GM19193 (cell line): ENCODE results near the gene SPATA12.

ENCODE experiments used
- POLR2A ChIP-seq: IDR thresholded peaks from 4 replicates; pipeline ENCODE4 v1.6.1; 2011; ENCODE audit not compliant: insufficient read depth, insufficient read length; ENCODE audit errors: extremely low read depth

Gene SPATA12

DNA sequence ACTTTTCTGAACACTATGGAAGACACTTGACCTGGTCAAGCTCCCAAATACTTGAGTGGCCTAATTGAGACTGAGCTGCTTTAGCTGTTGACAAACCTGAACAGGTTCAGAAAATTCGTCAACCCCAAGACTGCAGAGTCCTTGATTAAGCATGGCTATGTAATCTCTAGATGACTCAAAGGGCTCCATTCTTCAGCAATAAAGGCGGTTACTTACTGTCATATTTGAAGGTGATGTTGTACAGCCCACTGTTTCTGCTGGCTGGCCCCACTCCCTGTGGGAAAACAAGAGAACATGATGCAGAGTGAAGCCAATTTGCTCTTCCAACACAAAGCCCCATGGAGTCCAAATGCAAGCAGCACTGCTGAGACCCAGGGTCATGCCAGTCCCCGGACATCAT is 59.6 kb downstream of the SPATA12 start:
- TF ChIP-seq POLR2A, result no peak

DNA sequence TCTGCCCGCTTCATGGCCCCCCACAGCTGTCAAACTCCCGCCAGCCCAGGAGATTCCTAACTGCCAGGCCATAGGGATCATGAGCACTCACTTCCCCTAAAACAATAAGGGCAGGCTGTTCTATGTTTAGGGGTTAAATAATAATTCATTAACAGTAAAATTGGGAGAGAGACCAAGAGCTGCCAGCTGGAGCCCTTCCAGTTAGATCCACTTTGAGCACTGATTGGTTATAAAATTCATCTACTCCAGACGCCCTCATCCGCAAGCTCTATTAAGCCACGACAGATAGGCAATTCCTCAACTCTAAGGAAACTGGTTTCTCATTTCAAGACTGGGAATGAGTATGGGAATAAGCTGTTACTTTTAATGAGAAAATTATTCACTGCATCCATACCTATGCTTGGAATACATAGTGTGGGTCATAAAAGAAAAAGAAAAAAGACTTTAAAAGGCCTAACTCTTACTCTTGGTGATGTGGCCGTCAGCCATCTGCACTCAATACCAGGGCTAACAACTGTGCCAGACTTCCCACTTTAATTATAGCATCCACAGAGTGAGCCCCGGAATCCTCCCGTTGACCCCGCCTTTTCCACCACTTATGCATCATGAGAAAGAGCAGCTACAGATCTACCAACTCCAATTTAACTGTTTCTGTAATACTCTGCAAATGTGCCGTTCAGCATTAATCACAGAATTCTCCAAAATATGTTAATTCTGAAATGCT is 60.1 kb downstream of the SPATA12 start:
- TF ChIP-seq POLR2A, result no peak
